Peyer's patch (tissue), 4 donors: ENCODE results near the gene WDR7. TPM values are rescaled to one million over a fixed set of nuclear protein-coding genes. Genes with fewer than 3 reads are reported as not detected.

ENCODE experiments used
- DNase-seq, 3 donors: peaks; one replicate each; pipeline ENCODE4 v3.0.0-alpha.2; 2017 to 2019
- H3K27ac ChIP-seq, 4 donors: fragments of 200-600 bp; sonication (generic); one replicate each; pipeline ENCODE4 v1.5.1; 2016 to 2019
- H3K27me3 ChIP-seq, 2 donors: fragments of 200-600 bp; sonication (generic); one replicate each; pipeline ENCODE4 v1.5.1; 2019
- H3K36me3 ChIP-seq, 3 donors: fragments of 200-600 bp; sonication (generic); one replicate each; pipeline ENCODE4 v1.5.1; 2016 to 2019
- H3K4me1 ChIP-seq, 4 donors: fragments of 200-600 bp; sonication (generic); one replicate each; pipeline ENCODE4 v1.5.1; 2016 to 2019
- H3K4me3 ChIP-seq, 4 donors: fragments of 200-600 bp; sonication (generic); 1 replicate in 3 of 4; 2 replicates in 1 of 4; pipeline ENCODE4 v1.5.1; 2016 to 2019; ENCODE audit warnings: mild to moderate bottlenecking in 1 of 4
- H3K9me3 ChIP-seq, 4 donors: fragments of 200-600 bp; sonication (generic); one replicate each; pipeline ENCODE4 v1.5.1; 2016 to 2019; ENCODE audit warnings: mild to moderate bottlenecking in 1 of 4
- CTCF ChIP-seq, 6 experiments: fragments of 450-650 bp in 4 of 6; fragments of 200-600 bp in 2 of 6; sonication (generic) in 1 of 6; IDR thresholded peaks; one replicate each; pipeline ENCODE4 v1.5.1; 2017 to 2019; ENCODE audit warnings: antibody characterized with exemption in 6 of 6, mild to moderate bottlenecking in 3 of 6, moderate library complexity in 1 of 6
- POLR2A ChIP-seq, 2 donors: fragments of 450-650 bp; IDR thresholded peaks; one replicate each; pipeline ENCODE4 v1.5.1; 2017; ENCODE audit warnings: antibody characterized with exemption in 2 of 2, mild to moderate bottlenecking in 2 of 2, moderate library complexity in 2 of 2
- total RNA-seq, 4 donors: library from RNA; depleted of rRNA; stranded (reverse); fragments of >200 nt; gene quantifications; one replicate each; pipeline ENCODE4 v1.1.0, GENCODE V29; 2016

Gene WDR7
- total RNA-seq, 4 donors from 2014 or later = 28.0 to 60.2 (median 34.4) TPM

DNA sequence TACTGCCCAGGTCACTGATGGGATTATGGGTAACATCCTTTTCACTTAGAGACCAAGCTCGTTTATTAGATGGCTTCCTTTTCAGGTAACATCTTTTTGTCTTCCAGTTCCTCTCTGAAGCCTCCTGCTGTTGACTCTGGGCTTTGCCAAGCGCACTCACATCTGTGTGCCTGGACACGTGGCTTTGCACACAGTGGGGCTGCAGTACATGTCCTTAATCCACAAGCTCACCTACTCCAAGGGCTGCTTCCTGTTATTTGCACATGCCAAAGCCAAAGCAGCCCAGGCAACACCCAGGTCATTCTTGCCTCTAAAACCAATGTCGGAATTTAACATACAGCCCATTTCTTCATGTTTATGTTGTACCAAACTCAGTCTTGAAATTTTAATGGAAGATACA is 371.6 kb downstream of the WDR7 start:
- no peak for DNase-seq
- H3K27ac ChIP-seq = no peak overlapping the region
- TF ChIP-seq CTCF (IDR thresholded peaks at IDR 0.05) = no peak

DNA sequence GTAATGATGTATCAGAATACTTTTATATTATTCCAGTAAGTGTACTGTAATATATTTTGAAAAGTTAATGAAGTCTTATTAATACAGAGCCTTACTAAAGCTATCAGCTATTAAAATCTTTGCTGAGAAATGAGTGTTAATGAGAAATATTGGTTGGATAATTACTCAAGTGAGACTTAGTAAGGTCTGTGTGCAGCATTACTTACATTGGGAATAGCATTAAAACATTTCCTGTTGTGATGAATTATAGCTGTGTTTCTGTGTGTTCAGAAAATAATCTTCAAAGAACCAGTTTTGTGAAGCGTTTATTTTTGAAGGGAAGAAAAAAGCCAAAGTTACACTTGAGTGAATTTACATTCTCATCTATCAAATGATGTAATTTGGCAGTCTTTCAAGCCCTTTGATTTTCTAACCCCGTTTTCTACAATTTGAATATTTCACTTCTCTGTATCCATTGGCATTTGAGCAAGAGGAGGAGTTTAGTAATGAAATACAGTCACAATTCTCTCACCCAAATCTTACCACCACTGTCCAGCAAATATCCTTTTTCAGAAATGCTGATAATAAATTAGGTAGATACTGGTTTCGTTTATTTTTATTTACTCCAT is 372.2 kb downstream of the WDR7 start:
- DNase-seq = no peak
- Histone ChIP-seq H3K4me1 (no peaks in the 10 kb centered on the region), H3K27ac (no peak overlapping the region), H3K4me3 (no peak overlapping the region), H3K36me3 (peaks cover 0 to 15% (median 0%) of the 10 kb centered on the region in 3 donors), H3K27me3 (no peaks in the 10 kb centered on the region), H3K9me3 (no peaks in the 10 kb centered on the region)
- TF ChIP-seq CTCF (IDR thresholded peaks at IDR 0.05) (no peak), POLR2A (IDR thresholded peaks at IDR 0.05) (no peak)

More for the DNA sequence above, 371.6 kb downstream of the WDR7 start:
- no peaks in the 10 kb centered on the region for H3K4me1 ChIP-seq
- H3K27me3 ChIP-seq = no peaks in the 10 kb centered on the region
- no peak overlapping the region for H3K4me3 ChIP-seq
- H3K36me3 ChIP-seq = peaks cover 0 to 14% (median 0%) of the 10 kb centered on the region in 3 donors
- no peaks in the 10 kb centered on the region for H3K9me3 ChIP-seq

- Histone ChIP-seq H3K9me3 (no peaks in the 10 kb centered on the region), H3K27ac (no peak overlapping the region), H3K4me1 (no peaks in the 10 kb centered on the region), H3K36me3 (peaks cover 0 to 15% (median 0%) of the 10 kb centered on the region in 3 donors), H3K4me3 (no peak overlapping the region), H3K27me3 (no peaks in the 10 kb centered on the region)
- no peak for TF ChIP-seq POLR2A (IDR thresholded peaks at IDR 0.05)
- TF ChIP-seq CTCF (IDR thresholded peaks at IDR 0.05) = no peak
- DNase-seq = no peak
Measured at GRCh38 chr18:57025540-57025939, 374.4 kb downstream of the WDR7 start.

GRCh38 chr18:57026316-57026715 is 375.2 kb downstream of the WDR7 start:
- no peak for DNase-seq
- TF ChIP-seq POLR2A (IDR thresholded peaks at IDR 0.05) (no peak), CTCF (IDR thresholded peaks at IDR 0.05) (no peak)
- Histone ChIP-seq H3K27me3 (no peaks in the 10 kb centered on the region), H3K36me3 (peaks cover 0 to 9% (median 0%) of the 10 kb centered on the region in 3 donors), H3K9me3 (no peaks in the 10 kb centered on the region), H3K4me1 (no peaks in the 10 kb centered on the region), H3K27ac (no peak overlapping the region), H3K4me3 (no peak overlapping the region)

DNA sequence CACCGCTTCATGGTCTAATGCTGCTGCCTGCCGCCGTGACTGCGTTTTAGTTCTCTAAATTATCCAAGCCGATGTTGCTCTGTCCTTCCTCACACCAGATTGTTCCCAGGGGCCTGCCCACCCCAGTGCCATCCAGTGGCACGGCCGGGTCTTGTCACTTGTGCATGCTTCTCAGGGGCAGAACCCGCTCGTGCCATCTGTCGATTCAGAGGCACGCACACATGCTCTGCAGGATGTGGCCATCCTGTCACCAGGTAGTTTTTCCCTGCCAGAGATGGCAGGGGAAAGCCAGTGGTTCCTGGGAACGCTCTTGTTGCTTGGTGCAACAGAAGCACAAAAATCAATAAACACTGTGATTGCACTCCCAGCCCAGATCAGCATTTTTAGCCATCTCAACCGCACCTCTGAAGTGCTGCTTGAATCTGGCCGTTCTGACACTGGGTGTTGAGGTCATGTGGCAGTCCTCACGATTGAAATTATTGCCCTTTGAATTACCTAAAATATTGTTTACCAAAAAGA is 376.1 kb downstream of the WDR7 start:
- TF ChIP-seq CTCF (IDR thresholded peaks at IDR 0.05) = no peak
- TF ChIP-seq POLR2A (IDR thresholded peaks at IDR 0.05) = no peak
- H3K4me1 ChIP-seq = no peaks in the 10 kb centered on the region
- H3K9me3 ChIP-seq = no peaks in the 10 kb centered on the region
- no peak for DNase-seq
- no peaks in the 10 kb centered on the region for H3K27me3 ChIP-seq
- H3K36me3 ChIP-seq = peaks cover 0 to 9% (median 0%) of the 10 kb centered on the region in 3 donors
- no peak overlapping the region for H3K4me3 ChIP-seq
- H3K27ac ChIP-seq = no peak overlapping the region
